ENCODE results near the gene ZNF296.
A peak's percentile ranks its signal among the peaks of the same experiment; 100 is the strongest.

The ZNF296 gene

GRCh38 chr19:45101806-45102205, 25.5 kb upstream of the ZNF296 start:
- H3K27ac ChIP-seq = peak overlapping the region in 7 of 11 experiments; percentile 6 to 70 (median 69); a peak in 9 of 22 replicates
- H3K27me3 ChIP-seq = no peaks in the 10 kb centered on the region
- no peak for TF ChIP-seq Cebpa-rat (IDR thresholded peaks at IDR 0.05)
- H3K4me1 ChIP-seq = peaks cover 90 to 100% (median 100%) of the 10 kb centered on the region in 10 experiments
- peaks cover 0 to 28% (median 13%) of the 10 kb centered on the region in 11 experiments; a peak in 13 of 22 replicates for H3K36me3 ChIP-seq
- H3K4me2 ChIP-seq = peak overlapping the region; percentile 70 to 99 (median 96); a peak in 20 of 22 replicates
- H3K4me3 ChIP-seq = no peak overlapping the region
- H3K9ac ChIP-seq = peak overlapping the region in 9 of 11 experiments; percentile 33 to 68 (median 56); a peak in 12 of 22 replicates
- no peaks in the 10 kb centered on the region for H3K9me3 ChIP-seq (replicated peaks in 1 of 11)
- peaks cover 47 to 100% (median 98%) of the 10 kb centered on the region in 11 experiments; a peak in 21 of 22 replicates for H4K20me1 ChIP-seq

GRCh38 chr19:45100846-45101252, 24.6 kb upstream of the ZNF296 start:
- no peak for TF ChIP-seq Cebpa-rat (IDR thresholded peaks at IDR 0.05)
- H3K9me3 ChIP-seq (replicated peaks in 1 of 11) = no peaks in the 10 kb centered on the region
- H3K4me3 ChIP-seq = no peak overlapping the region
- peak overlapping the region; percentile 70 to 99 (median 97) for H3K4me2 ChIP-seq
- peaks cover 98 to 100% (median 100%) of the 10 kb centered on the region in 10 experiments for H3K4me1 ChIP-seq
- H4K20me1 ChIP-seq = peaks cover 38 to 100% (median 99%) of the 10 kb centered on the region in 11 experiments; a peak in 21 of 22 replicates
- H3K27me3 ChIP-seq = no peaks in the 10 kb centered on the region
- H3K27ac ChIP-seq = peak overlapping the region; percentile 2 to 69 (median 38); a peak in 16 of 22 replicates
- peaks cover 0 to 31% (median 17%) of the 10 kb centered on the region in 11 experiments; a peak in 16 of 22 replicates for H3K36me3 ChIP-seq
- peak overlapping the region in 10 of 11 experiments; percentile 17 to 68 (median 54); a peak in 15 of 22 replicates for H3K9ac ChIP-seq

- Histone ChIP-seq H3K9ac (peak overlapping the region in 7 of 11 experiments; percentile 36 to 68 (median 59); a peak in 9 of 22 replicates), H3K27ac (peak overlapping the region in 4 of 11 experiments; percentile 38 to 69 (median 50); a peak in 5 of 22 replicates), H3K9me3 (replicated peaks in 1 of 11) (no peaks in the 10 kb centered on the region), H3K4me2 (peak overlapping the region; percentile 70 to 99 (median 97)), H3K36me3 (peaks cover 0 to 37% (median 23%) of the 10 kb centered on the region in 11 experiments; a peak in 16 of 22 replicates), H3K4me3 (no peak overlapping the region), H3K4me1 (peaks cover 98 to 100% (median 100%) of the 10 kb centered on the region in 10 experiments), H3K27me3 (no peaks in the 10 kb centered on the region), H4K20me1 (peaks cover 32 to 100% (median 99%) of the 10 kb centered on the region in 11 experiments; a peak in 21 of 22 replicates)
- no peak for TF ChIP-seq Cebpa-rat (IDR thresholded peaks at IDR 0.05)
Observed at GRCh38 chr19:45100201-45100600, 23.9 kb upstream of the ZNF296 start.

- H3K4me3 ChIP-seq = no peak overlapping the region
- peak overlapping the region; percentile 4 to 99 (median 59); a peak in 14 of 22 replicates for H3K9ac ChIP-seq
- peaks cover 26 to 100% (median 99%) of the 10 kb centered on the region in 11 experiments; a peak in 21 of 22 replicates for H4K20me1 ChIP-seq
- H3K9me3 ChIP-seq (replicated peaks in 1 of 11) = no peaks in the 10 kb centered on the region
- H3K27ac ChIP-seq = peak overlapping the region in 9 of 11 experiments; percentile 4 to 79 (median 44); a peak in 11 of 22 replicates
- H3K4me2 ChIP-seq = peak overlapping the region; percentile 70 to 99 (median 97); a peak in 21 of 22 replicates
- H3K4me1 ChIP-seq = peaks cover 98 to 100% (median 100%) of the 10 kb centered on the region in 10 experiments
- no peak for TF ChIP-seq Cebpa-rat (IDR thresholded peaks at IDR 0.05)
- no peaks in the 10 kb centered on the region for H3K27me3 ChIP-seq
- H3K36me3 ChIP-seq = peaks cover 0 to 42% (median 29%) of the 10 kb centered on the region in 11 experiments; a peak in 16 of 22 replicates
Observed at GRCh38 chr19:45099467-45100191, 23.4 kb upstream of the ZNF296 start.

GRCh38 chr19:45098521-45099466, 22.5 kb upstream of the ZNF296 start:
- peaks cover 0 to 43% (median 30%) of the 10 kb centered on the region in 11 experiments; a peak in 16 of 22 replicates for H3K36me3 ChIP-seq
- peak overlapping the region in 9 of 11 experiments; percentile 7 to 79 (median 44); a peak in 13 of 22 replicates for H3K27ac ChIP-seq
- H3K9ac ChIP-seq = peak overlapping the region; percentile 4 to 99 (median 58); a peak in 17 of 22 replicates
- H3K4me3 ChIP-seq = peak overlapping the region in 1 of 10 experiments; percentile 19; a peak in 2 of 20 replicates
- no peaks in the 10 kb centered on the region for H3K9me3 ChIP-seq (replicated peaks in 1 of 11)
- H3K27me3 ChIP-seq = no peaks in the 10 kb centered on the region
- peaks cover 97 to 100% (median 100%) of the 10 kb centered on the region in 10 experiments for H3K4me1 ChIP-seq
- H4K20me1 ChIP-seq = peaks cover 19 to 100% (median 99%) of the 10 kb centered on the region in 11 experiments; a peak in 21 of 22 replicates
- peak overlapping the region; percentile 70 to 99 (median 97) for H3K4me2 ChIP-seq
- no peak for TF ChIP-seq Cebpa-rat (IDR thresholded peaks at IDR 0.05)

GRCh38 chr19:45097776-45098520, 21.7 kb upstream of the ZNF296 start:
- Histone ChIP-seq H3K27me3 (no peaks in the 10 kb centered on the region), H3K9ac (peak overlapping the region; percentile 8 to 99 (median 59); a peak in 20 of 22 replicates), H3K4me2 (peak overlapping the region; percentile 70 to 99 (median 97)), H3K9me3 (replicated peaks in 1 of 11) (no peaks in the 10 kb centered on the region), H3K36me3 (peaks cover 0 to 43% (median 30%) of the 10 kb centered on the region in 11 experiments; a peak in 16 of 22 replicates), H3K27ac (peak overlapping the region in 8 of 11 experiments; percentile 32 to 82 (median 58); a peak in 16 of 22 replicates), H4K20me1 (peaks cover 12 to 98% (median 94%) of the 10 kb centered on the region in 11 experiments; a peak in 21 of 22 replicates), H3K4me3 (peak overlapping the region in 2 of 10 experiments; percentile 14 to 19; a peak in 4 of 20 replicates), H3K4me1 (peaks cover 91 to 93% (median 93%) of the 10 kb centered on the region in 10 experiments)
- TF ChIP-seq Cebpa-rat (IDR thresholded peaks at IDR 0.05) = no peak

GRCh38 chr19:45097450-45097775, 21.1 kb upstream of the ZNF296 start:
- H3K4me1 ChIP-seq = peaks cover 85 to 88% (median 88%) of the 10 kb centered on the region in 10 experiments
- H3K27ac ChIP-seq = peak overlapping the region in 7 of 11 experiments; percentile 17 to 82 (median 69); a peak in 12 of 22 replicates
- peak overlapping the region; percentile 8 to 99 (median 59); a peak in 19 of 22 replicates for H3K9ac ChIP-seq
- H3K4me3 ChIP-seq = peak overlapping the region in 1 of 10 experiments; percentile 19; a peak in 2 of 20 replicates
- no peak for TF ChIP-seq Cebpa-rat (IDR thresholded peaks at IDR 0.05)
- no peaks in the 10 kb centered on the region for H3K27me3 ChIP-seq
- peaks cover 7 to 93% (median 89%) of the 10 kb centered on the region in 11 experiments; a peak in 21 of 22 replicates for H4K20me1 ChIP-seq
- no peaks in the 10 kb centered on the region for H3K9me3 ChIP-seq (replicated peaks in 1 of 11)
- peak overlapping the region; percentile 70 to 99 (median 97) for H3K4me2 ChIP-seq
- H3K36me3 ChIP-seq = peaks cover 0 to 43% (median 30%) of the 10 kb centered on the region in 11 experiments; a peak in 16 of 22 replicates
